ENCODE results near the gene AFF3.

AFF3 gene

DNA sequence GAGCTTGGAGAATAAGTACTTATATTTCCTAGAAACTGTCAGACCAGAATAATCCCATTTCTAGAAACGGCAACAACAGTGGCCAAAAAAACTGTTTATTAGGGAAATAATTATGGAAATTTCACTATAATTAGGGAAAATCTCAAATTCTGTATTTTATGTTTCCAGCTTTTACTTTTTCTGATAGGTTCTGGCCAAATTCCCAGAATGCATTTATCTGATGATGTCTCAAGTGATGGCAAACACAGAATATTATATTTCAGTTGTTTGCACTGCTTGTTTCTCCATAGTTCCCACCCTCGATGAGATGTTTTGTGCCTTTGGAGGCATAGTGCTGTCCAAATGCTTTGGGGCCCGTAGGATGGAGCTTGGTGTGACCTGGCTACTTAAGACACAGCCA, 66.9 kb downstream of the AFF3 start:
- TF ChIP-seq, protein P1, sequence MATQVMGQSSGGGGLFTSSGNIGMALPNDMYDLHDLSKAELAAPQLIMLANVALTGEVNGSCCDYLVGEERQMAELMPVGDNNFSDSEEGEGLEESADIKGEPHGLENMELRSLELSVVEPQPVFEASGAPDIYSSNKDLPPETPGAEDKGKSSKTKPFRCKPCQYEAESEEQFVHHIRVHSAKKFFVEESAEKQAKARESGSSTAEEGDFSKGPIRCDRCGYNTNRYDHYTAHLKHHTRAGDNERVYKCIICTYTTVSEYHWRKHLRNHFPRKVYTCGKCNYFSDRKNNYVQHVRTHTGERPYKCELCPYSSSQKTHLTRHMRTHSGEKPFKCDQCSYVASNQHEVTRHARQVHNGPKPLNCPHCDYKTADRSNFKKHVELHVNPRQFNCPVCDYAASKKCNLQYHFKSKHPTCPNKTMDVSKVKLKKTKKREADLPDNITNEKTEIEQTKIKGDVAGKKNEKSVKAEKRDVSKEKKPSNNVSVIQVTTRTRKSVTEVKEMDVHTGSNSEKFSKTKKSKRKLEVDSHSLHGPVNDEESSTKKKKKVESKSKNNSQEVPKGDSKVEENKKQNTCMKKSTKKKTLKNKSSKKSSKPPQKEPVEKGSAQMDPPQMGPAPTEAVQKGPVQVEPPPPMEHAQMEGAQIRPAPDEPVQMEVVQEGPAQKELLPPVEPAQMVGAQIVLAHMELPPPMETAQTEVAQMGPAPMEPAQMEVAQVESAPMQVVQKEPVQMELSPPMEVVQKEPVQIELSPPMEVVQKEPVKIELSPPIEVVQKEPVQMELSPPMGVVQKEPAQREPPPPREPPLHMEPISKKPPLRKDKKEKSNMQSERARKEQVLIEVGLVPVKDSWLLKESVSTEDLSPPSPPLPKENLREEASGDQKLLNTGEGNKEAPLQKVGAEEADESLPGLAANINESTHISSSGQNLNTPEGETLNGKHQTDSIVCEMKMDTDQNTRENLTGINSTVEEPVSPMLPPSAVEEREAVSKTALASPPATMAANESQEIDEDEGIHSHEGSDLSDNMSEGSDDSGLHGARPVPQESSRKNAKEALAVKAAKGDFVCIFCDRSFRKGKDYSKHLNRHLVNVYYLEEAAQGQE (IDR thresholded peaks at IDR 0.05; ENCODE audit: insufficient read depth in 1 of 2, low read depth in 2 of 2, low read length in 2 of 2): no peak
- no peak for TF ChIP-seq SIN3A (IDR thresholded peaks at IDR 0.05; ENCODE audit: borderline replicate concordance, insufficient read depth, low read length)
- no peak for TF ChIP-seq TAF1 (IDR thresholded peaks at IDR 0.05; ENCODE audit: borderline replicate concordance, insufficient read depth, low read length)
- TF ChIP-seq POLR2AphosphoS5 (IDR thresholded peaks at IDR 0.05; ENCODE audit: low read depth, low read length): no peak
- TF ChIP-seq FOXP2 (optimal IDR thresholded peaks at IDR 0.05; ENCODE audit: borderline replicate concordance, extremely low read depth, extremely low read length, insufficient read depth): no peak

DNA sequence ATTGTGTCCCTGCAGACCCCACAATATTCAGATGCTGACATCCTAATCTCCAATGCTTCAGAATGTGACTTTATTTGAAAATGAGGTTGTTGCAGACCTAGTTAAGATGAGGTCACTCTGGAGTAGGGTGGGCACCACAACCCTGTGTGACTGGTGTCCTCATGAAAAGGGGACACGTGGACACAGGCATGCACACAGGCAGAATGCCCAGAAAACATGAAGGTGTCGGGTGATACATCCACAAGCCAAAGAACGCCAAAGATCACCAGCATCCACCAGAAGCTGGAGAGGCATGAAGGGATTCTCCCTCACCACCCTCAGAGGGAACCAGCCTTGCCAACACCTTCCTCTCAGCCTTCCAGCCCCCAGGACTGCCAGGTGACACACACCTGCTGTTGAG, 69.3 kb downstream of the AFF3 start:
- TF ChIP-seq FOXP2 (optimal IDR thresholded peaks at IDR 0.05; ENCODE audit: borderline replicate concordance, extremely low read depth, extremely low read length, insufficient read depth): no peak
- TF ChIP-seq TAF1 (IDR thresholded peaks at IDR 0.05; ENCODE audit: borderline replicate concordance, insufficient read depth, low read length): no peak
- no peak for TF ChIP-seq SIN3A (IDR thresholded peaks at IDR 0.05; ENCODE audit: borderline replicate concordance, insufficient read depth, low read length)
- TF ChIP-seq POLR2AphosphoS5 (IDR thresholded peaks at IDR 0.05; ENCODE audit: low read depth, low read length): no peak
- TF ChIP-seq, protein P1 (IDR thresholded peaks at IDR 0.05; ENCODE audit: insufficient read depth in 1 of 2, low read depth in 2 of 2, low read length in 2 of 2): no peak

DNA sequence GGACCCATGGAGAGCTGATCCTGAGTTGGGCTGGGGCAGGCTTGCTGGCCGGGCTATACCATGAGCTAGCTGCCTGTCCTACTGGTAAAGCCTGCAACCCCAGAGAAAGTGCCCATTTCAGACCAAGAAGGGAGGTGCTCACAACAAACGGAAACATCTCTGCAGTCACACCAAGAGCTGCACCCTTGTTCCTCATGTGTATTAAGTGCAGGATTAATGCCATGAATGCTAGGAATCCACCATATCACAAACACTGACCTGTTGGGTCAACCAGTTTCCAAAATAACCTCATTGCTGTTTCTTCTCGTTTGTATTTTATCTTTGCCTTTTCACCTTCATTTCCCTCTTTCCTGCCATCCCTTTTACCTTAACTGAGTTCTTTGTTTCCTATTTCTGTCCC, 69.9 kb downstream of the AFF3 start:
- no peak for TF ChIP-seq POLR2AphosphoS5 (IDR thresholded peaks at IDR 0.05; ENCODE audit: low read depth, low read length)
- no peak for TF ChIP-seq FOXP2 (optimal IDR thresholded peaks at IDR 0.05; ENCODE audit: borderline replicate concordance, extremely low read depth, extremely low read length, insufficient read depth)

DNA sequence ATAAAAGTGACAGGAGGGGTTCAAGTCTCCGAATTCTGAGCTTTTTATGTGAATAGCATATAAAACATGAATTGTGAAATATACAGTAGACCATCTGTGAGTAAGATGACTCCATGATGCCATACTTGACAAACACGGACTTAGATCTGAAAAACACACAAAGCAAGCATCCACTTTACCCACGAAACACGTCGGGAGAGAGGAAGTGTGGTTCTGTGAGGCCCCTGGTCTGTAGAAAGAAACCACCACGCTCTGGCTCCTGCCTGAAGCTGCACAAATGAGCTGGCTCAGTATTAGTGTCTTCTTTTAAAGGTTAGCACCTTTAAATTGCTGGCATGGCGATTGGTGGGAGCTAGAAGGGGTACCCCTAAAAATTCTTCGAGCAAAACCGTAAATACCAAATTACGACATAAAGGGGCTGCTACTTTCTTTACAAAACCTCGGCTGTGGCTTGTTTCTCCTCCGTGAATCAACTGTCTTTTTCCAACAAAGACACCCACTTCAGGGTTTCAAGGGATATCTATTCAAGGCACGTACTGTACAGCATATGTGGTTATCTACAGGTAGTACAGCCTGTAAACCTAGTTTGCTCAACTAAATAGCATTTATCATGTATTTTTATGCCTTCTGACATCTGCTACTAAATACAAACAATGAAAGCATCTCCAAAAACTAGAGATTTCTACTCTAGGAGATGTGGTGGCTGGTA, 70.9 kb downstream of the AFF3 start:
- TF ChIP-seq SIN3A (IDR thresholded peaks at IDR 0.05; ENCODE audit: borderline replicate concordance, insufficient read depth, low read length) (no peak), FOXP2 (optimal IDR thresholded peaks at IDR 0.05; ENCODE audit: borderline replicate concordance, extremely low read depth, extremely low read length, insufficient read depth) (no peak), POLR2AphosphoS5 (IDR thresholded peaks at IDR 0.05; ENCODE audit: low read depth, low read length) (no peak), TAF1 (IDR thresholded peaks at IDR 0.05; ENCODE audit: borderline replicate concordance, insufficient read depth, low read length) (no peak)
- TF ChIP-seq, protein P1 (IDR thresholded peaks at IDR 0.05; ENCODE audit: insufficient read depth in 1 of 2, low read depth in 2 of 2, low read length in 2 of 2): no peak

DNA sequence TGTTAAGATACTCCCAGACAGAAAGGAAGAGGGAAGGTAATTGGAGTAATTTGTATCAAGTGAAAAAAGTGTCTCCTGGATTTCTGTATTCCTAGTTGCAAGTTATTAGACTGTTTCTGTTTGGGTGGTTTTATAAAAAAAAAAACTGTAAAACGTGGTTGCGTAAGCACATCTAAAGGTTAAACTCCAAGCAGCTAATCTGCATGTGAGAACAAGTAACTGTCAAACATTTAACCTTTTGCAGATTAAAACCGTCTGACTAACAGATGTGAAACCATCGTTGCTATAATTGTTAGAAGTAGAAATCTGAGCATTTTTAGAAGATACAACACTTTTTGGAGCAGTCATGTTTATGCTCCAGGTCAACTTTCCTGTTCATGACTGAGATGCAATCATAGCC, 72.3 kb downstream of the AFF3 start:
- TF ChIP-seq TAF1 (IDR thresholded peaks at IDR 0.05; ENCODE audit: borderline replicate concordance, insufficient read depth, low read length) (no peak), FOXP2 (optimal IDR thresholded peaks at IDR 0.05; ENCODE audit: borderline replicate concordance, extremely low read depth, extremely low read length, insufficient read depth) (no peak), SIN3A (IDR thresholded peaks at IDR 0.05; ENCODE audit: borderline replicate concordance, insufficient read depth, low read length) (no peak), POLR2AphosphoS5 (IDR thresholded peaks at IDR 0.05; ENCODE audit: low read depth, low read length) (no peak)
- TF ChIP-seq, protein P1 (IDR thresholded peaks at IDR 0.05; ENCODE audit: insufficient read depth in 1 of 2, low read depth in 2 of 2, low read length in 2 of 2): no peak

Data from PFSK-1 (cell line).